Measurements from ENCODE around the gene GDF15. TPM values are rescaled to one million over a fixed set of nuclear protein-coding genes. Genes with fewer than 3 reads are reported as not detected.

The GDF15 gene
- total RNA-seq, 2 experiments from 2014 or later = not detected

DNA sequence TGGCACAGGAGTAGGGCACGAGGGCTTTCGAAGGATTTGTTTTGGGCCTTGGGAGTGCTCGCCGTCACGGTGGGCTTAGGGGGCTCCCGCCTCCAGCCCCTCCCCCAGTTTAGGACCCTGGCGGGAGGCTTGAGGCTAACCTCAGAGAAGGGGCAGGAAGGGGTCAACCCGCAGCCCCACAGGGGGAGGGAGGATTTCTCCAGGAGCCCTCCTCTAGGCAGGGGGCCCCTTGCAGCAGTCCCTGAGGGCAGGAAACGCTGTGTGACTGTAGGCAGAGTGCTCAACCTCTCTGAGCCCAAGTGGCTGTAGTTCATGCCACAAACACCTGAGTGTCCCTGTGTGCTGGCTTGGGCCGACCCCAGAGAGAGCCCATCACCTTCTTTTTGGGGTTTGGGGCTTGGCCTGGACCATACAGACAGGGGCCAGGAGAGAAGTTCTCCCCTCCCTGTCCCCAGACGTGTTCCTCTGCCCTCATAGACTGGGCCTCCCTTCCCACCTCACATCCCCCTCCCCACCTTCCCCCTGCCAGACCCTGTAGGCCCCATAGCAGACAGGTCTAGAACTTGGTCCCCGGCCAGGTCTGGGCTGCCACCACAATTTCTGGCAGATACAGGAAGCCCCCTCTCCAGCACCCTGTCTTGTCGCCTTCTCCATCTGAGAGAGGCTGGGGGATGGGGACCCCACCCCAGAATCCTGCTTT is 43.9 kb downstream of the GDF15 start:
- H3K4me1 ChIP-seq (ENCODE audit: insufficient read depth, low read length, poor library complexity, severe bottlenecking) = peaks cover 44% of the 10 kb centered on the region
- BruUV-seq (replicated peaks) = no TSS peak
- no peaks in the 10 kb centered on the region for H3K9me2 ChIP-seq (ENCODE audit: insufficient read depth, low read length)
- no peaks in the 10 kb centered on the region for H3K9me3 ChIP-seq (ENCODE audit: low read length)
- peak overlapping the region; percentile 66 for H3K4me2 ChIP-seq (ENCODE audit: low read length)
- no peak overlapping the region for H2AFZ ChIP-seq (ENCODE audit: low read length)
- CTCF ChIA-PET (ENCODE audit: unreplicated experiment) = no interaction called here
- DNase-seq (ENCODE audit: low spot score) = no peak
- POLR2A ChIA-PET = no interaction called here
- H3K36me3 ChIP-seq (ENCODE audit: insufficient read depth, low read length) = no peaks in the 10 kb centered on the region
- no peaks in the 10 kb centered on the region for H3K79me2 ChIP-seq (ENCODE audit: insufficient read depth, low read depth, low read length)
- no peaks in the 10 kb centered on the region; the same call in 1 of the 2 replicates for H4K20me1 ChIP-seq (ENCODE audit: insufficient read depth, low read length)
- TF ChIP-seq, protein P1, sequence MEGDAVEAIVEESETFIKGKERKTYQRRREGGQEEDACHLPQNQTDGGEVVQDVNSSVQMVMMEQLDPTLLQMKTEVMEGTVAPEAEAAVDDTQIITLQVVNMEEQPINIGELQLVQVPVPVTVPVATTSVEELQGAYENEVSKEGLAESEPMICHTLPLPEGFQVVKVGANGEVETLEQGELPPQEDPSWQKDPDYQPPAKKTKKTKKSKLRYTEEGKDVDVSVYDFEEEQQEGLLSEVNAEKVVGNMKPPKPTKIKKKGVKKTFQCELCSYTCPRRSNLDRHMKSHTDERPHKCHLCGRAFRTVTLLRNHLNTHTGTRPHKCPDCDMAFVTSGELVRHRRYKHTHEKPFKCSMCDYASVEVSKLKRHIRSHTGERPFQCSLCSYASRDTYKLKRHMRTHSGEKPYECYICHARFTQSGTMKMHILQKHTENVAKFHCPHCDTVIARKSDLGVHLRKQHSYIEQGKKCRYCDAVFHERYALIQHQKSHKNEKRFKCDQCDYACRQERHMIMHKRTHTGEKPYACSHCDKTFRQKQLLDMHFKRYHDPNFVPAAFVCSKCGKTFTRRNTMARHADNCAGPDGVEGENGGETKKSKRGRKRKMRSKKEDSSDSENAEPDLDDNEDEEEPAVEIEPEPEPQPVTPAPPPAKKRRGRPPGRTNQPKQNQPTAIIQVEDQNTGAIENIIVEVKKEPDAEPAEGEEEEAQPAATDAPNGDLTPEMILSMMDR (conservative IDR thresholded peaks at IDR 0.05; ENCODE audit: low read length) = no peak
- TF ChIP-seq EZH2phosphoT487 (IDR thresholded peaks at IDR 0.05; ENCODE audit: borderline replicate concordance, low read depth, low read length) = no peak
- intact Hi-C loops (cut with micrococcal nuclease; ENCODE audit: unreplicated experiment) = loop anchor here (10.0 kb wide), 1 partner anchor 405 kb away; the partner anchor contains the start of gene UPF1
- H3K4me3 ChIP-seq (ENCODE audit: low read depth, low read length, poor library complexity, severe bottlenecking) = peak overlapping the region; percentile 41
- H3K27ac ChIP-seq (ENCODE audit: low read depth, low read length, poor library complexity, severe bottlenecking) = no peak overlapping the region

DNA sequence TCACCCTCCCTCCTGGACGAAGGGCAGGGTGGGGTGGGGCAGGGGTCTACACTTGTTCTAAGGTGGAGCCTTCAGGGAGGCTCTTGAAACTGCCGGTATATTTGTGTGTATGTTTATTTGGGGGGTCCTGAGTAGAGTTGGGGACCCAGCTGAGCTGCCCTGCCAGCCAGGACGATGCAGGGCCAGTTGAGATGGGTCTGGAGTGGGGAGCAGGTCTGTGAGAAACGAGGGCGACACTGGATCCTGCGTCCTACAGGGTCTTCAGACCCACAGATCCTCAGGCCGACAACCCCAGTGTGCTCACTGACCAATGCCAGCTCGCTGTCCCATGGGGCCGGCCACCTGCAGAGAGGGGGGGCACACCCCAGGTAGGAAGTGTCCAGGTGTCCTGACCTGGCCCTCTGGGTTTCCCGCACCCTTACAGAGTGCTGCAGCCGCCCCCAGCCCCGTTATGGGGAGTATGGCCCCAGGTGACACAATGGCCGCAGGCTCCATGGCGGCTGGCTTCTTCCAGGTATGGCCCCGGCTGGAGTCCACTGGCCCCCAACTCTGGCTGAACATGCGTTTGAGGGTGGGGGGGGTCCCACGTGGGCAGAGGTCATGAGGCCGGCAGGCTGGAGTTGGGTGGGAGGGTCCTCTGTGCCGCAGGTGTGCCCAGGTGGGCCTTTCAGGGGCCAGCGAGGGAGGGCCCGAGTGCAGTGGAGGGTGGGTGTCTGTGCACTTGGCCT is 44.6 kb downstream of the GDF15 start:
- ChIA-PET POLR2A (no interaction called here), CTCF (ENCODE audit: unreplicated experiment) (no interaction called here)
- intact Hi-C loops (cut with micrococcal nuclease; ENCODE audit: unreplicated experiment) = no loop called here
- Histone ChIP-seq H3K4me1 (ENCODE audit: insufficient read depth, low read length, poor library complexity, severe bottlenecking) (peaks cover 37% of the 10 kb centered on the region), H4K20me1 (ENCODE audit: insufficient read depth, low read length) (no peaks in the 10 kb centered on the region), H3K79me2 (ENCODE audit: insufficient read depth, low read depth, low read length) (no peaks in the 10 kb centered on the region), H3K9me2 (ENCODE audit: insufficient read depth, low read length) (no peaks in the 10 kb centered on the region), H2AFZ (ENCODE audit: low read length) (no peak overlapping the region), H3K9me3 (ENCODE audit: low read length) (no peaks in the 10 kb centered on the region), H3K27ac (ENCODE audit: low read depth, low read length, poor library complexity, severe bottlenecking) (no peak overlapping the region), H3K4me3 (ENCODE audit: low read depth, low read length, poor library complexity, severe bottlenecking) (no peak overlapping the region), H3K4me2 (ENCODE audit: low read length) (no peak overlapping the region), H3K36me3 (ENCODE audit: insufficient read depth, low read length) (no peaks in the 10 kb centered on the region)
- TF ChIP-seq, protein P1 (conservative IDR thresholded peaks at IDR 0.05; ENCODE audit: low read length) = no peak
- no peak for TF ChIP-seq EZH2phosphoT487 (IDR thresholded peaks at IDR 0.05; ENCODE audit: borderline replicate concordance, low read depth, low read length)
- no peak for DNase-seq (ENCODE audit: low spot score)
- BruUV-seq (replicated peaks) = no TSS peak

Measured in OCI-LY7 (cell line).